AG04450 (cell line): ENCODE measurements around the gene RFX2. TPM values are rescaled to one million over a fixed set of nuclear protein-coding genes. Genes with fewer than 3 reads are reported as not detected.

ENCODE experiments used
- CTCF ChIA-PET: fragments of 300-600, 350-600 bp; formaldehyde crosslinking; extraction: SDS; loops from one replicate; lab custom pipeline; 2022; ENCODE audit warnings: antibody characterized with exemption, inconsistent platforms; lab: Charles Lee
- POLR2A ChIA-PET: fragments of 350-600 bp; formaldehyde crosslinking; extraction: SDS; loops from one replicate; lab custom pipeline; 2021; ENCODE audit warnings: antibody characterized with exemption, inconsistent platforms; lab: Yijun Ruan, JAX
- DNase-seq: peaks from one replicate; pipeline ENCODE4 v3.0.0-alpha.2; 2011; ENCODE audit warnings: low read depth, low spot score
- H3K27ac ChIP-seq: one replicate; pipeline ENCODE4 v1.5.1; 2012; ENCODE audit warnings: low read depth, low read length, control low read depth
- H3K27me3 ChIP-seq: one replicate; pipeline ENCODE4 v1.6.0; 2012; ENCODE audit warnings: low read length; ENCODE audit not compliant: control insufficient read depth, insufficient read depth
- H3K4me3 ChIP-seq: 2 replicates; pipeline ENCODE4 v1.5.1; 2011; ENCODE audit warnings: mild to moderate bottlenecking, low read depth, low read length, control low read depth
- H3K9me3 ChIP-seq: 2 replicates; pipeline ENCODE4 v1.5.1; 2012; ENCODE audit warnings: low read length; ENCODE audit not compliant: control insufficient read depth, insufficient read depth
- CTCF ChIP-seq: IDR thresholded peaks from 2 replicates; pipeline ENCODE4 v1.5.1; 2011; ENCODE audit warnings: low read depth, low read length, control low read depth, inconsistent platforms
- polyA plus RNA-seq: library from polyadenylated mRNA; depleted of rRNA; stranded (reverse); fragments of >200 nt; gene quantifications from 2 replicates; pipeline ENCODE4 v1.2.3, GENCODE V29; 2011

RFX2 gene
- polyA plus RNA-seq, 1 experiment: 2.9 TPM

DNA sequence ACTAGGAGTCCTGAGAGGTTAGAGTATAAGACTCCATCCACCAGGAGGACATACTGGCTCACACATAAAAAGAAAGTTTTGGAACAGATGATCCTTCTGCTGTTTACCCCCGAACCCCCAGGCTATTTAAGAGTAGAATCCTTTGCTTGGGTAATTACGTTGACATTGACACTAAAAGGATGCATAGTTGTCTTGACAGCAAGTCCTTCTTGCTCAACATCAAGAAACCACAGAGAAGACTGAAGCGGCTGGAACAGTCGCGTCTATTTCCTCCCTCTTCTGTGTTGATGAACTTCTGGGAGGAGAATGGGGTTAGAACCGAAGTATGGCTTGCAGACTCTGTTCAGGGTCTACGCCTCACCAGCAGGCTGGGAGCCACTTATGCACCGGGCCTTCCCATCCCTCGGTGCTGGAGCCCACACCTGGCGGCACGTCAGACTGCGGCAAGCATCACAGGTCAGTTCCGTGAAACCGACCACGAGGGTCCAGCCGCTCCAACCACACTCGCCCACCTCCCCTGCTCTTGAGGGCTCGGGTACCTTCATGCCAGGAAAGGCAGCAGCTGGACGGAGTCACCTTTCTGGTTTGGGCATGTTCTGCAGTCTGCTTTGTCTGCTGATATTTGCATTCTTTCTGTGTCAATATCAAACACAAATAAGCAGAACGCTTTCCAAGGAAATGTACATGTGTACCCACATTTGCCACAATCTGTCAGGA, 90.0 kb downstream of the RFX2 start:
- H3K4me3 ChIP-seq: no peak overlapping the region
- peaks cover 3% of the 10 kb centered on the region for H3K27me3 ChIP-seq
- TF ChIP-seq CTCF: no peak
- no peak for DNase-seq
- H3K9me3 ChIP-seq: no peaks in the 10 kb centered on the region; the same call in 1 of the 2 replicates
- H3K27ac ChIP-seq: no peak overlapping the region
- CTCF ChIA-PET: no interaction called here
- POLR2A ChIA-PET: no interaction called here

DNA sequence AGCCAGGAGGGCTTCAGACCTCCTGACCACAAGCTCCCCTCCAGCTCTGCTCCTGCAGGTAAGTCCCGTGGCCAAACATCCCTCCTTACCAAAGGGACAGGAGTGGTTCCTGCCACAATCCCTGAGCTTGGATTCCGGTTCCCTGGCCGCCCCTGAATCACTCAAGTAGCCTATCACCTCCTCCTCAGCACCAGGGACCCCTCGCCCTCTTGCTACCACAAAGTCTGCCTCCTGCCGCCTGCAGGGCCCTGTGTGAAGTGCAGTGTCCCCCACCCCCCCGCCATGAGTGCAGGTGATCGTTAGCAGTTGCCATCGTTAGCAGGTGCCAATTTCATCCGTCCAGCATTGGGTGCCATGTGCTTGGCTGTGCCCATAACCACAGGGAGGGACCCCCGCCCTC, 91.5 kb downstream of the RFX2 start:
- peak; percentile 19; the same call in 1 of the 2 replicates for TF ChIP-seq CTCF
- ChIA-PET CTCF (interaction anchor here (1.0 to 1.4 kb wide), 2 partner anchors 31 to 215 kb away, joined by 3 to 4 read pairs; no protein-coding TSS in a partner anchor), POLR2A (no interaction called here)
- Histone ChIP-seq H3K9me3 (no peaks in the 10 kb centered on the region; the same call in 1 of the 2 replicates), H3K27me3 (no peaks in the 10 kb centered on the region), H3K4me3 (no peak overlapping the region), H3K27ac (no peak overlapping the region)
- no peak for DNase-seq

- CTCF ChIA-PET: interaction anchor here (0.6 to 1.2 kb wide), 4 partner anchors 16 to 268 kb away, joined by 3 to 5 read pairs (median 4); no protein-coding TSS in a partner anchor
- H3K27ac ChIP-seq: no peak overlapping the region
- no peaks in the 10 kb centered on the region; the same call in 1 of the 2 replicates for H3K9me3 ChIP-seq
- TF ChIP-seq CTCF: no peak
- no peaks in the 10 kb centered on the region for H3K27me3 ChIP-seq
- POLR2A ChIA-PET: no interaction called here
- no peak for DNase-seq
- no peak overlapping the region for H3K4me3 ChIP-seq
These were observed 92.7 kb downstream of the RFX2 start for GRCh38 chr19:6017576-6017975.

- DNase-seq: no peak
- Histone ChIP-seq H3K4me3 (no peak overlapping the region), H3K9me3 (no peaks in the 10 kb centered on the region), H3K27me3 (no peaks in the 10 kb centered on the region), H3K27ac (no peak overlapping the region)
- ChIA-PET CTCF (interaction anchor here (1.2 kb wide), 1 partner anchor 28 kb away, joined by 5 read pairs; no protein-coding TSS in a partner anchor), POLR2A (no interaction called here)
- TF ChIP-seq CTCF: no peak
These were observed 94.3 kb downstream of the RFX2 start for GRCh38 chr19:6015841-6016545.
